Neuronal stem cell (in vitro differentiated cells): Measurements from ENCODE around the gene FAM209B.

Experiments
- DNase-seq: peaks from one replicate; pipeline ENCODE4 v3.0.0-alpha.2; 2013; ENCODE audit warnings: low spot score
- H2AFZ ChIP-seq: one replicate; pipeline ENCODE4 v1.6.1; 2013; ENCODE audit warnings: mild to moderate bottlenecking, low read length, inconsistent platforms
- H2AK5ac ChIP-seq: 2 replicates; pipeline ENCODE4 v1.6.1; 2013; ENCODE audit warnings: low read depth, mild to moderate bottlenecking, inconsistent platforms, low read length, moderate library complexity, mixed read lengths
- H2BK120ac ChIP-seq: 2 replicates; pipeline ENCODE4 v1.6.1; 2013; ENCODE audit warnings: low read depth, mild to moderate bottlenecking, inconsistent platforms, low read length, moderate library complexity, mixed read lengths
- H2BK12ac ChIP-seq: one replicate; pipeline ENCODE4 v1.6.1; 2013; ENCODE audit warnings: low read length, inconsistent platforms
- H2BK15ac ChIP-seq: 2 replicates; pipeline ENCODE4 v1.6.1; 2013; ENCODE audit warnings: mild to moderate bottlenecking, low read length, inconsistent platforms, mixed read lengths
- H2BK5ac ChIP-seq: one replicate; pipeline ENCODE4 v1.6.1; 2013; ENCODE audit warnings: inconsistent platforms, mild to moderate bottlenecking, low read length, moderate library complexity
- H3K14ac ChIP-seq: one replicate; pipeline ENCODE4 v1.6.1; 2013; ENCODE audit warnings: low read length, inconsistent platforms
- H3K18ac ChIP-seq: 2 replicates; pipeline ENCODE4 v1.6.1; 2013; ENCODE audit warnings: low read length, inconsistent platforms
- H3K23ac ChIP-seq: 2 replicates; pipeline ENCODE4 v1.6.1; 2013; ENCODE audit warnings: low read depth, mild to moderate bottlenecking, mixed read lengths, low read length, inconsistent platforms; ENCODE audit not compliant: poor library complexity
- H3K27ac ChIP-seq: replicated peaks from 3 replicates; pipeline ENCODE4 v1.5.1; 2013; ENCODE audit warnings: low read length, inconsistent platforms
- H3K27me3 ChIP-seq, 3 experiments: 2 replicates each; pipeline ENCODE4 v1.6.1; 2013; ENCODE audit warnings: low read length in 3 of 3, mild to moderate bottlenecking in 2 of 3, inconsistent platforms in 1 of 3, low read depth in 1 of 3, mixed read lengths in 1 of 3, moderate library complexity in 1 of 3; ENCODE audit not compliant: control insufficient read depth in 3 of 3, insufficient read depth in 3 of 3
- H3K36me3 ChIP-seq, 2 donors: replicated peaks in 1 of 2; 2 replicates each; pipeline ENCODE4 v1.6.1; 2013; ENCODE audit warnings: low read length in 2 of 2; ENCODE audit not compliant: control insufficient read depth in 2 of 2, insufficient read depth in 2 of 2
- H3K4ac ChIP-seq: 2 replicates; pipeline ENCODE4 v1.6.1; 2013; ENCODE audit warnings: inconsistent platforms, mild to moderate bottlenecking, low read length, moderate library complexity
- H3K4me1 ChIP-seq, 2 donors: 1 replicate in 1 of 2; 2 replicates in 1 of 2; pipeline ENCODE4 v1.6.1; 2013; ENCODE audit warnings: low read length in 2 of 2, low read depth in 1 of 2; ENCODE audit not compliant: control insufficient read depth in 2 of 2, insufficient read depth in 1 of 2
- H3K4me2 ChIP-seq: one replicate; pipeline ENCODE4 v1.6.1; 2013; ENCODE audit warnings: mild to moderate bottlenecking, low read length, inconsistent platforms; ENCODE audit not compliant: insufficient read depth, poor library complexity, severe bottlenecking
- H3K4me3 ChIP-seq, 2 donors: 2 replicates each; pipeline ENCODE4 v1.5.1; 2013; ENCODE audit warnings: low read length in 2 of 2, mild to moderate bottlenecking in 2 of 2, inconsistent platforms in 1 of 2, moderate library complexity in 1 of 2
- H3K79me1 ChIP-seq: one replicate; pipeline ENCODE4 v1.6.1; 2013; ENCODE audit warnings: low read depth, mild to moderate bottlenecking, inconsistent platforms, low read length, moderate library complexity
- H3K9ac ChIP-seq: one replicate; pipeline ENCODE4 v1.6.1; 2013; ENCODE audit warnings: mild to moderate bottlenecking, low read depth, low read length, inconsistent platforms; ENCODE audit not compliant: poor library complexity
- H3K9me3 ChIP-seq, 2 donors: replicated peaks in 1 of 2; 2 replicates each; pipeline versions ENCODE3 to v1.6.1; 2013; ENCODE audit warnings: low read length in 2 of 2, mild to moderate bottlenecking in 2 of 2, inconsistent platforms in 1 of 2, low read depth in 1 of 2, mixed read lengths in 1 of 2, moderate library complexity in 1 of 2; ENCODE audit not compliant: control insufficient read depth in 2 of 2, insufficient read depth in 1 of 2
- H4K8ac ChIP-seq: one replicate; pipeline ENCODE4 v1.6.1; 2013; ENCODE audit warnings: low read depth, mild to moderate bottlenecking, inconsistent platforms, low read length, moderate library complexity
- H4K91ac ChIP-seq: one replicate; pipeline ENCODE4 v1.6.1; 2013; ENCODE audit warnings: low read length, low read depth, mild to moderate bottlenecking, inconsistent platforms; ENCODE audit not compliant: poor library complexity
- WGBS, 2 donors: extraction: QIAGEN DNeasy Blood & Tissue Kit; methylation state at CpG; one replicate each; pipeline ENCODE4 v1.1.7; 2013; ENCODE audit warnings: missing lambda C conversion rate in 2 of 2, mixed read lengths in 1 of 2; ENCODE audit not compliant: insufficient read length in 2 of 2, insufficient replicate concordance in 1 of 2; ENCODE audit errors: extremely low coverage in 2 of 2; 5-methylcytosine and 5-hydroxymethylcytosine counted together

Gene FAM209B

DNA sequence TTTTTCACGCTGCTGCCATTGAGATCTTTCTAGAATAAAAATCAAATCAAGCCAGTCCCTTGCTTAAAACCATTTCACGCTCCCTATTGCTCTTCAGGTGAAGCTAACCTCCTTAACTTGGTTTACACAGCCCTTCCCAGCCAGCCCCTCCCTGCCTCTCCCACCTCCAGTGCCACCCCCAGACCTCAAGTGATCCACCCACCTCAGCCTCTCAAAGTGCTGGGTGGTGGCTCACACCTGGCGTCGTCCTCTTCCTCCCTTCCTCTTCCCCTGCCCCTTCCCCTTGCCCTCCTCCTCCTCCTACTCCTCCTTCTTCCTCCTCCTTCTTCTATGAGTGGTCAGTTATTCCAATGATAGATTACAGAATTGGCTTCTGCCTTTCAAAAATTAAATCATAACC, 42.9 kb downstream of the FAM209B start:
- Histone ChIP-seq H3K27me3 (peaks cover 0 to 16% (median 0%) of the 10 kb centered on the region in 3 experiments), H2AK5ac (no peak overlapping the region), H2BK15ac (no peak overlapping the region), H3K4me1 (peaks cover 0 to 7% of the 10 kb centered on the region in 2 donors), H3K27ac (no peak overlapping the region), H3K4me2 (no peak overlapping the region), H2BK120ac (no peak overlapping the region), H3K79me1 (no peaks in the 10 kb centered on the region), H3K36me3 (no peaks in the 10 kb centered on the region), H3K14ac (no peak overlapping the region), H3K9me3 (no peaks in the 10 kb centered on the region), H4K91ac (no peak overlapping the region), H3K9ac (no peak overlapping the region), H3K23ac (no peak overlapping the region), H2AFZ (no peak overlapping the region), H2BK5ac (no peak overlapping the region), H3K4me3 (no peak overlapping the region), H3K4ac (no peak overlapping the region), H2BK12ac (no peak overlapping the region), H4K8ac (no peak overlapping the region), H3K18ac (no peak overlapping the region)
- DNase-seq, result no peak
- WGBS, 2 donors, result no CpG with 5 or more reads among the region's 4 CpGs

- Histone ChIP-seq H3K27ac (no peak overlapping the region), H3K4me1 (peaks cover 0 to 4% of the 10 kb centered on the region in 2 donors), H3K23ac (no peak overlapping the region), H3K18ac (no peak overlapping the region), H3K14ac (no peak overlapping the region), H3K9me3 (peaks cover 0 to under 1% of the 10 kb centered on the region in 2 donors), H4K8ac (no peak overlapping the region), H2BK5ac (no peak overlapping the region), H2AK5ac (no peak overlapping the region), H3K4me2 (no peak overlapping the region), H2BK15ac (no peak overlapping the region), H2AFZ (no peak overlapping the region), H3K4me3 (no peak overlapping the region), H4K91ac (no peak overlapping the region), H3K9ac (no peak overlapping the region), H3K27me3 (peaks cover 0 to 11% (median 0%) of the 10 kb centered on the region in 3 experiments), H3K4ac (no peak overlapping the region), H3K79me1 (no peaks in the 10 kb centered on the region), H2BK120ac (no peak overlapping the region), H3K36me3 (no peaks in the 10 kb centered on the region), H2BK12ac (no peak overlapping the region)
- DNase-seq, result no peak
- WGBS, 2 donors, result no CpG with 5 or more reads among the region's 6 CpGs
Observed at GRCh38 chr20:56579301-56579710, 46.3 kb downstream of the FAM209B start.

DNA sequence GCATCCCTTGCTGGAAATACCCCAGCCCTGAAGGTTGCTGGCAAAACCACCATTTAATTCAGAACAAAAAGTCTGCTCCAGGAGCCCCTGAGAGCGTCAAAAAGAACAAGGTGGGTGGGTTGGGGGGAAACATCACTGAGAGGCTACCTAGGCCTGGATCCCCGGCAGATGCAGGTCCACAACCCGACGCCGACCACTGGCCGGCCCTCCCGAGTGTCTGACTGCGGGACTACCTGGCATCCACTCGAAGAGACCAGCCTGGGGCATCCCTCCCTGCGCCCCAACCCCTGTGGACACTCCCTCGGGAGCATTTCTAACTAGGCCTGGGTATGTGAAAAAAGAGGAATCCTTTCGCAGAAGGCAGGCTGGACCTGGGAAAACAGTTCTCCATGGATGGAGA, 47.2 kb downstream of the FAM209B start:
- Histone ChIP-seq H4K91ac (no peak overlapping the region), H3K23ac (no peak overlapping the region), H3K4me3 (no peak overlapping the region), H2AK5ac (no peak overlapping the region), H3K36me3 (no peaks in the 10 kb centered on the region), H2AFZ (no peak overlapping the region), H4K8ac (no peak overlapping the region), H2BK5ac (no peak overlapping the region), H3K14ac (no peak overlapping the region), H2BK12ac (no peak overlapping the region), H3K9me3 (peaks cover 0 to 3% of the 10 kb centered on the region in 2 donors), H3K79me1 (no peaks in the 10 kb centered on the region), H3K27me3 (peaks cover 0 to 4% (median 0%) of the 10 kb centered on the region in 3 experiments), H2BK15ac (no peak overlapping the region), H3K18ac (no peak overlapping the region), H3K4me2 (no peak overlapping the region), H3K9ac (no peak overlapping the region), H3K27ac (no peak overlapping the region), H2BK120ac (no peak overlapping the region), H3K4me1 (no peaks in the 10 kb centered on the region), H3K4ac (no peak overlapping the region)
- DNase-seq, result no peak
- WGBS, 2 donors, result no CpG with 5 or more reads among the region's 12 CpGs

DNA sequence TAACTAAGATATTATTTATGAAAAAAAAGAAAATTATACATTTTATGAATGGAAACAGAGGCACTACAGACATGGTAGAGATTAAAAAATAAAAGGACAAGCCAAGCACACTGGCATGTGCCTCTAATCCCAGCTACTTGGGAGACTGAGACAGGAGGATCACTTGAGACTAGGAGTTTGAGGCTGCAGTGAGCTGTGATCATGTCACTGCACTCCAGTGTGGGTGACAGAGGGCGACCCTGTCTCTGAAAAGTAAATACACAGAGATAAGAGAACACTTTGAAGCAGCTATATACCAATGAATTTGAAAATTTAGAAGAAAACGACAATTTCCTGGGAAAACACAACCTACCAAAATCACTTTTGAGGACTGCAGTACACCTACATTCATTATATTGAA, 48.7 kb downstream of the FAM209B start:
- Histone ChIP-seq H2BK5ac (no peak overlapping the region), H3K18ac (no peak overlapping the region), H3K27ac (no peak overlapping the region), H2BK12ac (no peak overlapping the region), H2BK15ac (no peak overlapping the region), H3K9ac (no peak overlapping the region), H3K23ac (no peak overlapping the region), H2BK120ac (no peak overlapping the region), H2AFZ (no peak overlapping the region), H3K14ac (no peak overlapping the region), H3K36me3 (no peaks in the 10 kb centered on the region), H3K4me1 (no peaks in the 10 kb centered on the region), H3K27me3 (peaks cover 0 to 4% (median 0%) of the 10 kb centered on the region in 3 experiments), H2AK5ac (no peak overlapping the region), H3K4ac (no peak overlapping the region), H3K9me3 (peaks cover 0 to 3% of the 10 kb centered on the region in 2 donors), H3K79me1 (no peaks in the 10 kb centered on the region), H3K4me3 (no peak overlapping the region), H4K8ac (no peak overlapping the region), H4K91ac (no peak overlapping the region), H3K4me2 (no peak overlapping the region)
- whole genome bisulfite sequencing, 2 donors, result no CpG with 5 or more reads among the region's 2 CpGs
- DNase-seq, result no peak
